ENCODE data around the gene PITPNC1.
"Not testable (repeated sequence)": the region's sequence is repeated elsewhere in the genome, so short reads cannot be mapped to it uniquely, and the experiment has no call there.

Gene PITPNC1

DNA sequence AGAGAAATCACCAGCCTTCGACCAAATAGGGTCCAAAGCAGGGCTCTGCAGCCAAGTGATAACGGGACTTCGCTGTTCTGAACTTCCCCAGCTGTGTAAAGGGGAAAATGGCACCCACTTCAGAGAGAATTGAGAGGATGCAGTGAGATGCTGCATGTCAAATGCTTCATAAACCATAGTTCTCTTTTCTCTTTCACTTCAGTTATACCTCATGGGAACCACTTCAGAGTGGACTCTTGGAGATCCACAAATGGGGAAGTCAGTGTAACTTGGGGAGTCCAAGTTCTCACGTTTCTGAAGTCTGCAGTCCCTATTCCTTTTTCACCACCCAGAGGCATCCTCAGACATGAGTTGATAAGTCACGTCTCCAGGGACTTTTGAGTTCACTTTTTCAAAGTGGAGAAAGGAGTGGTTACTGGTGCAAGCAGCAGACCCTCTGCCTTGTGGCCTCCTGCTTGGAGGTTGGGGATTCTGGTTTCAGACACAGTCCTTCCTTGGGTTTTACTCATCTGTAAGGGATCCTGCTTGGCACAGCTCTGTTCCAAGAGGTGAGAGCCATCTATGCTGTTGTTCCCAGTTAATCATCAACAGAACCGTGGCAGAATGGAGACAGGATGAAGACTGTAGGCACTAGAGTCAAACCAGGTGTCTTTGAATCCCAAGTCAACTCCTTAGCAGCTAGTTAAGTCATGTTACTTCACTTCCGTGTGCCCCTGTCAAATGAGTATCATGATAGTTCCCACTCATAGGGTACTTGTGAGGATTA is 217.2 kb downstream of the PITPNC1 start:
- no peak for DNase-seq

GRCh38 chr17:67600408-67600807 is 223.3 kb downstream of the PITPNC1 start:
- DNase-seq, result no peak

- no peak for DNase-seq
Observed at GRCh38 chr17:67601897-67602296, 224.8 kb downstream of the PITPNC1 start.

- DNase-seq, result no peak
Observed at GRCh38 chr17:67602444-67602843, 225.4 kb downstream of the PITPNC1 start.

DNA sequence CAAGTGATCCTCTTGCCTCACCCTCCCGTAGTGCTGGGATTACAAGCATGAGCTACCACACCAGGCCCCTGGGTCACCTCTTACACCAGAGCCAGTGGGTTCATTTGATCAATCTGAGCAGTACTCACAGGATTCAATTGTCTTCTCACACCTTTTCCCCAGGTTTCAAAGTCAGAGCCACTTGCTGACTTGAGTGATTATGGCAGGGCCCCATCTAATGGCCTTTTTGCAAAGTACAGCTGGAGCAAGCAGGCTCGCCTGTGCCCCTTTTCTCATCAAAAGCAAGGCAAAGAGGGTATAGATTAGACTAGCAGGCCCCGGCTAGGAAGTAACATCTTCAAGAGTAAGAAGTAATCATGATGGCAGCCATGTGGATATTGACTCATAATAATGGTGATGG is 225.9 kb downstream of the PITPNC1 start:
- no peak for DNase-seq

GRCh38 chr17:67605256-67605912 is 228.3 kb downstream of the PITPNC1 start:
- no peak for DNase-seq

GRCh38 chr17:67606471-67606870 is 229.4 kb downstream of the PITPNC1 start:
- DNase-seq, result peak; percentile 51

DNA sequence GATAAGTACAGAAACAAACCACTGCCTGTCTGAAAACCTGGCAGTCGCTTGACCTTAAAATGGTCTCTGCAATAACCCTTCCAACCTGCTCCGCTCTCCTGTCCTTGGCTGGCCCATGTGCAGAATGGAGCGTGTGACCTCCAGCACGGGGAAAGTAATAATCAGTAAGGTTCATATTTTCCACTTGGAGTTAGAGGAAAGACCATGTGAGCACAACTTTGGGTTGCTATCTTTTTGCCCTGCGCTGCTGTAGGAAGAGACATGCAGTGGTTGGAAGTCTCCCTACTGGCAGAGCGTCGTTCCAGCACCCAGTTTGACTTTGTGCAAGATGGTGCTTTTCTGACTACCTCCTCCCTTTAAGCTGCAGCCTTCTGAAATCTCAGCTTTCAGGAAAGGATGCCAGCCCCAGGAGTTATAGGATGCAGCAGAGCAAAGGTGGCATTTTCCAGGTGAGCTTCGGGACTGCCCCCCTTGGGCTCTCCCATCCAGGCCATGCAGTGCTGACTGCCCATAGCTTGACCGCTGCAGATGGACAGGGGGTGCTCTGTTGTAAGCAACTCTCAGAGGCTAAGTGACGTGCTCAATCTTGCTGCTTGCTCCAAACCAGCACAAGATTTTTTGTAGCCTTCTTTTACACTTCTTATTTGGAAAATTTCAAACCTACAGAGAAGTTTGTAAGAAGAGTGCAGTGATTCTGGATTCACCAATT is 230.0 kb downstream of the PITPNC1 start:
- DNase-seq, result no peak

- DNase-seq, result no peak
Observed at GRCh38 chr17:67610061-67610460, 233.0 kb downstream of the PITPNC1 start.

DNA sequence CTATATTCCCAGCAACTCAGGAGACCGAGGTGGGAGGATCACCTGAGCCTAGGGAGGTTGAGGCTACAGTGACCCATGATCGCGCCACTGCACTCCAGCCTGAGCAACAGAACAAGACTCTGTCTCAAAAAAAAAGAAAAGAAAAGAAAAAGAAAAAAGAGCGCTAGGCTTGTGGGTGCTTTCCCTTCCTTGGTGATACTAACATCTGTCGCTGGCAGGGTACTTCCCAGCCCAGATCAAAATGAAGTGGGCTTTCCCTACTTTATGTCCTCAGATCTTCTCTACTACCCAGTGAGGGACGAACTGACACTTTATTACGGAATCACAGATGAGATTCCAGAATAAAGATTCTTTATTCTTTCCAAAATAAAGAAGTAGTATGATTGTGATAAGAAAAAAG is 236.9 kb downstream of the PITPNC1 start:
- DNase-seq, result no peak

GRCh38 chr17:67615011-67615561 is 238.0 kb downstream of the PITPNC1 start:
- DNase-seq, result peak; percentile 30

- DNase-seq, result no peak
Observed at GRCh38 chr17:67615736-67616135, 238.7 kb downstream of the PITPNC1 start.

DNA sequence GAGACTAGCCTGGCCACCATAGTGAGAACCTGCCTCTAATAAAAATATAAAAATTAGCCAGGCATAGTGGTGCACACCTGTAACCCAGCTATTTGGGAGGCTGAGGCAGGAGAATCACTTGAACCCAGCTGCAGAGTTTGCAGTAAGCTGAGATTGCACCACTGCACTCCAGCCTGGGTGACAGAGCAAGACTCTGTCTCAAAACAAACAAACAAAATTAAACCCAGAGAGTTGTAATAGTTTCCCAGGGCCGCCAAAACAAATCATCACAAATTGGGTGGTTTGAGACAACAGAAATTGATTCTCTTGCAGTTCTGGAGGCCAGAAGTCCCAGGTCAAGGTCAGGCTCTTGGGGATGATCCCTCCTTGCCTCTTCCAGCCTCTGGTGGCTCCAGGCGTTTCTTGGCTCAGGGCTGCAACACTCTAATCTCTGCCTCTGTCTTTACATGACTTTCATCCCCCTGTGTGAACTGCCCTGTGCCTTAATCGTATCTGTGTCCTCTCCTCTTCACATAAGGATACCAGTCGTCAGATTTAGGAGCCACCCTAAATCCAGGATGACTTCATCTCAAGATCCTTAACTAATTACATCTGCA is 240.3 kb downstream of the PITPNC1 start:
- no peak for DNase-seq

DNA sequence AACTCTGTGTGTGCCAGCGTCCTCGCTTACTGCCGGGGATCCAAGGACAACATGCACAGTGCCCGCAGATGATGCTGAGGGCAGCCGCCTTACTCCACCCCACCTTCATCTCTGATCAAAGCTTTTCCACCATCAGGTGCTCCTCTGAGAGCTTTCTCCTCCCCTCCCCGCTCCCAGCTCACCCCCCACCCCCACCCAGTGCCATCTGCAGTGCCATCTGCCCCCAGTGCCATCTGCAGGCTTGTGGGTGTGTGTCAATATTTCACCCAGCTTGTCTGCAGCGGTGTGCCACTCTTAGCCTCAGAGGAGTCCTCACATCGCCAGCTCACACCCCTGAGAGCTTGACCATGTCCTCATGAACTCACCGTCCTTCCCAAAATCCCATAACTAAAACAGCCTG is 242.5 kb downstream of the PITPNC1 start:
- no peak for DNase-seq

GRCh38 chr17:67620088-67620487 is 243.0 kb downstream of the PITPNC1 start:
- DNase-seq, result no peak

GRCh38 chr17:67620636-67621035 is 243.6 kb downstream of the PITPNC1 start:
- no peak for DNase-seq

DNA sequence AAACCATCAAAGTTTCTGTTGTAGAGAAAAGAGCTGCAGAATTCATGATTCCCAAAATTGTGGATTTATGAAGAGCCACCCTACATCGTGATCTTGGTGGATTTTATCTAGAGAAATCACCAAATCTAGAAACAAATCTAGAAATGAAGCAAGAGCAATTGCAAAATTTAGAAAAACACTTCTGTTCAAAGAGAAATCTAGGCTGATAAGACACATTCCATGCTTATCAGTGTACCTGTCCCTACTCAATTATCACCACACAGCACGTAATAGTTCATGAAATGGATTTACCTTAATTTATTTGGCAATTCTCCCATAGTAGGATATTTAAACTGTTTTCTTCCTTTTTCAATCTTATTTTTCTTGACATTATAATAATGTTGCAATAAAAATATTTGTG is 246.7 kb downstream of the PITPNC1 start:
- DNase-seq, result no peak

- peak; percentile 38 for DNase-seq
Observed at GRCh38 chr17:67624886-67625656, 248.0 kb downstream of the PITPNC1 start.

DNA sequence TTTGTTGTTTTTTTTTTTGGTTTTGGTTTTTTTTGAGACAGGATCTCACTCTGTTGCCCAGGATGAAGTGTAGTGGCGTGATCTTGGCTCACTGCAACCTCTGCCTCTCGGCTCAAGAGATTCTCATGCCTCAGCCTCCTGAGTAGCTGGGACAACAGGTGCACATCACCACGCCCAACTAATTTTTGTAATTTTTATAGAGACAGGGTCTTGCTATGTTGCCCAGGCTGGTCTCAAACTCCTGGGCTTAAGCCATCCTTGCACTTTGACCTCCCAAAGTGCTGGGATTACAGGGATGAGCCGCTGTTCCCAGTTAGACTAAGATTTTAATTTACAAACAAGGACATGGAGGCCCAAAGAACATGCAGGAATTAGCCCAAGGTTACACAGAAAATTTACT is 248.9 kb downstream of the PITPNC1 start:
- no peak for DNase-seq

GRCh38 chr17:67628580-67629013 is 251.5 kb downstream of the PITPNC1 start:
- no peak for DNase-seq

DNA sequence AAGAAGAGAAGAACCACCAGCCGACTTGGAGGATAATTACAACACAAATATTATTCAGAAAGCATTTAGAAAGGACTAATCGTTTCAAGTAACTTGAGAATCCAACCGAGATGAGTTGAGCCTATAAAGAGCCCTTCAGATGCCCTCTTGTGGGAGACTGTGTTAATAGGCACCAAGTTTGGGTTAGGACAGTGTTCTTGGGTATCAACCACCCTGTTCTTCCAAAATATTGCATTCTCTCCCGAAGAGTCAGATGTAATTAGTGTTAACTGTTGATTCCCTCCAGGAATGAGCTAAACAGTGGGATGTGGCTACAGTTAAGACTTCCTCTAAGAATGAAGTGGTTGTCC is 252.9 kb downstream of the PITPNC1 start:
- DNase-seq, result peak; percentile 12

- DNase-seq, result not testable (repeated sequence)
Observed at GRCh38 chr17:67630836-67631235, 253.8 kb downstream of the PITPNC1 start.
